ENCODE data around the gene ATP5F1D.
A peak's percentile ranks its signal among the peaks of the same experiment; 100 is the strongest.

Gene ATP5F1D

GRCh38 chr19:1220976-1221903 lies 20.3 kb upstream of the ATP5F1D start:
- DNase-seq (ENCODE audit: low spot score) (no peak), FAIRE-seq (no peak)

- DNase-seq (ENCODE audit: low spot score) (no peak), FAIRE-seq (no peak)
Measured at GRCh38 chr19:1221904-1222255, 19.7 kb upstream of the ATP5F1D start.

GRCh38 chr19:1222394-1222793 lies 19.2 kb upstream of the ATP5F1D start:
- no peak for FAIRE-seq
- no peak for DNase-seq (ENCODE audit: low spot score)

DNA sequence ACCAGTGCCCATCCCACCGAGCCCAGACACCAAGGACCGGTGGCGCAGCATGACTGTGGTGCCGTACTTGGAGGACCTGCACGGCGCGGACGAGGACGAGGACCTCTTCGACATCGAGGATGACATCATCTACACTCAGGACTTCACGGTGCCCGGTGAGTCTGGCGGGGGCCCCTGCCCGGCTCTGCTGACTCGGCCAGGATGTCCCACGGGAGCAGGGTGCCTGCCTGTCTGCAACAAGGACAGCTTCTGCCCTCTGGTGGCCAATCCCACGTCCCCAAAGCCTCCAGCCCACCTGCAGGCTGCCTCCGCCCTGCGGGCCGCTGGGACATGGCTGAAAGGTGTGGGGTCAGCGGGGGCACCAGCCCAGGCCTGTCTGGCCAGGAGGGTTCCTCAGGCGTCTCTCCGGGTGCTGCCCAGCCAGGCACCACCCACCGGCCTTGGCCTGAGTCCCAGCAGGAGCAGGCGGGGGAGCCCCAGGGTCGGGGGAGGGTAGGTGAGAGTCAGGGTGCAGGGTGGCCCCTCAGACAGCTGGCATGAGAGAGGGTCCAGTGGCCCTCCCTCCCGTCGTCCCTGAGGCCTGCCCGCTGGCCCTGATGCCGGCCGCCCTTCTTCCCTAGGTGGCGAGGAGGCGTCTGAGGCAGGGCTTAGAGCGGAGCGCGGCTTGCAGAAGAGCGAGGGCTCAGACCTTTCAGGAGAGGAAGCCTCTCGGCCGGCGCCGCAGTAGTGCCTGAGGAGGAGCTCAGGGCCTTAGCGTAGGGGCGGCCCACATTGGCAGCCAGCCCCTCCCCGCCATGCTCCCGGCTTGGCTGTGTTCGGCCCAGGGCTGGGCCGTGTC lies 18.3 kb upstream of the ATP5F1D start:
- no peak for FAIRE-seq
- DNase-seq (ENCODE audit: low spot score) = peak; percentile 34

- FAIRE-seq (no peak), DNase-seq (ENCODE audit: low spot score) (no peak)
Measured at GRCh38 chr19:1224047-1224825, 17.3 kb upstream of the ATP5F1D start.

- DNase-seq (ENCODE audit: low spot score) (no peak), FAIRE-seq (no peak)
Measured at GRCh38 chr19:1224847-1225246, 16.7 kb upstream of the ATP5F1D start.

DNA sequence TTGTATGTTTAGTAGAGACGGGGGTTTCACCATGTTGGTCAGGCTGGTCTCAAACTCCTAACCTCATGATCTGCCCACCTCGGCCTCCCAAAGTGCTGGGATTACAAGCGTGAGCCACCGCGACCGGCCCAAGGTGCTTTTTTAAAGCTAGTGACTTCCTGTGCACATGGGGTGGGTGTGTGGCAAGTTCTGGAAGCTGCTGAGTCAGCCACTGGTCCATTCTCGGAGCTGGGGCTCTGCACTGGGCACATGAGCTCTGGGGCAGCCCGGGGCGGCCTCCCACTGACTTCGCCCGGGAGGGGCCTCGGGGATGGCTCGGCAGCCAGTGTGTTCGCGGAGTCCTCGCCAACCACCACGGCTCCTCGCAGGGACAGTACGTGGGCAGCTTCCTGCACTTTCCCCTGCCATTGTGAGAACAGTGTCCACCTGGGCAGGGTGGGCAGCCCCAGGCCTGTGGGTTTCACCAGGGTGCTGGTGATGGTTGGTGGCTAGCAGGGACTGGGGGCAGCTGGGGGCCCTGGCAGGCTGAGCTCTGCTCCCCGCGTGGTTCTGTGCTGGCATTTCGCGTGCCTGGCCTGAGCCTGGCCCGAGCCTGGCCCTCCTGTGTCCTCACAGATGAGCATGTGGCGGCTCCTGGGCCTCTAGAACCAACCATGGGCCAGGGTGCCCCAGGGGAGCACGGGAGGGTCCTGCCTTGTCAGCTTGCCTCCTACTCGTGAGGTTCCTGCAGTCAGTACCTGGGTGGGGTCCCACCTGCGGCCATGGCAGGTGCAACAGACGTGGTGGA lies 15.9 kb upstream of the ATP5F1D start:
- DNase-seq (ENCODE audit: low spot score) (no peak), FAIRE-seq (no peak)

DNA sequence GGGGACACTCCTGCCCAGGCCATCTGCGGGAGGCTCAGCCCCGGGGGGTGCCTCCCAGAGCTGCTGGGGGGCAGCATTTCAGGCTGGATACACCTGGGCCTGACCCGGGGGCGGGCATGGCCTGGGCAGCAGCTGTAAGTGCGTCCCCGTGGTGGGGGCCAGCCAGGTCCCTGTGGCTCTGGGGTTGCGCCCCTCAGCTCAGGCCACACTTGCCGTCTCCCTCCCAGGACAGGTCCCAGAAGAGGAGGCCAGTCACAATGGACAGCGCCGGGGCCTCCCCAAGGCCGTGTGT lies 15.4 kb upstream of the ATP5F1D start:
- DNase-seq (ENCODE audit: low spot score) (no peak), FAIRE-seq (no peak)

DNA sequence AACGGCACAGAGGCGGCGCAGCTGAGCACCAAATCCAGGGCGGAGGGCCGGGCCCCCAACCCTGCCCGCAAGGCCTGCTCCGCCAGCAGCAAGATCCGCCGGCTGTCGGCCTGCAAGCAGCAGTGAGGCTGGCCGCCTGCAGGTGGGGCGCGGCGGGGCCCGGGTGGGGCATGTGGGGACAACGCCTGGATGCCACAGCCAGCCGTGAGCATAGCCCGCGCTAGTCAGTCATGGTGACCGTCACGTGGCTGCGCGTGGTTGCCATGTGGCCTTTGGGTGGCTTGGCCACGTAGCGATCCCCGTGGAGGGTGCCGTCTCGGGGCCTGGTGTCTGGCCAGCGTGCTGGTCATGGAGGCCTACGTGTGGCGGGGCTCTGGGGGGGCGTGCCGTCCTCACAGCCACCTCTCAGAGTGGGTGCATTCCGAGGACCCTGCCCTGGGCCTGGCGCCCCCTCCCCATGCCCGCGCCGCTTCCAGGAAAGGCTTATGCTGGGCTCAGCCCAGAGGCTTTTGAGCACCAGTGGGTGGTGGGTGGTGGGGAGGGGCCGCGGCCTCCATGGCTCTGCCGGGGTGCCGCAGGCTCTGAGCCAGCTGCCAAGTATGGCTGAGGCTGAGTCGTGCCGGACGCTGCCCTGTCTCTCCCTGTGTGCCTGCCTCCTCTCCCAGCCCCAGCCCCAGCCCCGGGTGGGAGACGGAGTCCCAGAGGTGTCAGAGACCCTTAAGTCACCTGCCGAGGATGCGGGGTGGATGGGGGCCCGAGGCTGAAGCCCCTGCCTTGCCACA lies 14.8 kb upstream of the ATP5F1D start:
- DNase-seq (ENCODE audit: low spot score) (no peak), FAIRE-seq (no peak)

GRCh38 chr19:1227304-1228054 lies 14.1 kb upstream of the ATP5F1D start:
- FAIRE-seq = no peak
- DNase-seq (ENCODE audit: low spot score) = no peak

GRCh38 chr19:1228161-1228957 lies 13.2 kb upstream of the ATP5F1D start:
- DNase-seq (ENCODE audit: low spot score) (no peak), FAIRE-seq (no peak)

DNA sequence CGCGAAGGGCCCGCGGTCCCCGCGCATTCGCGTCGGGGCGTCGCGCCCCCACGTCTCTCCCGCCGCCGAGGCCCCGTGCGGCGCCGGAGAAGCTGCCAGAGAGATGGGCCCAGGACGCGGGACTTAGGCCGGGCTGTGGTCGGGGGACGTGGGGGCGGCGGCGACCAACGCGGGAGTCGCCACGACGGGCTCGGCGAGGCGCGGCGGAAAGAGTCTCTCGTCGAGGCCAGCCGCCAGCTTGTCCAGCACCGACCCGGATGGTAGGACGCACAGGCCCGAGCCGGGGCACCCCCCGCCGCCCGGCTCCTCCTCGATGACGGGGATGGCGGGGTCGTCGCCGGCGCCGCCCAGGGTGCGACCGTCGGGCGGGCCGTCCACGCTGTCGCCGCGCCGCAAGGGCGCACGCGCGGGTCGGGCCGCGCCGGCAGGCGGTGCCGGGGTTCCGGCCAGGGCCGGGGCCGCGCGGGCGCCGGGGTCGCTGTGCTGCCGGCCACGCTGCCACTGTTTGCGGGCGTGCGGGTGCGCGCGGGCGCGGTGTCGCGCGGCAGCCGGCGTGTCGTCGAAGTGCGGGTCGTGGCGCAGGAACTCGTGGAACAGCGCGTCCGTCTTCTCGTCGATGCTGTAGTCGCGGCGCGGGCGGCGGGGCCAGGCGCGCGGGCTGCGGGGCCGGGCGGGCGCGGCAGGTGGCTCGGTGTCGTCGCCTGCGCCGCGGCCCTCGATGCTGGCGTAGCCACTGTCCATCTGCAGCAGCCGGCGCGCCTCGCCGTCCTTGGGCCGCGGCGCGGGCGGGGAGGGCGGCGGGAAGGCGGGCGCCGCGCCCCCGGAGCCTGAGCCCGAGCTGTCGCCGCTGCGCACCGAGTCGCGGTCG lies 12.3 kb upstream of the ATP5F1D start:
- no peak for DNase-seq (ENCODE audit: low spot score)
- no peak for FAIRE-seq

DNA sequence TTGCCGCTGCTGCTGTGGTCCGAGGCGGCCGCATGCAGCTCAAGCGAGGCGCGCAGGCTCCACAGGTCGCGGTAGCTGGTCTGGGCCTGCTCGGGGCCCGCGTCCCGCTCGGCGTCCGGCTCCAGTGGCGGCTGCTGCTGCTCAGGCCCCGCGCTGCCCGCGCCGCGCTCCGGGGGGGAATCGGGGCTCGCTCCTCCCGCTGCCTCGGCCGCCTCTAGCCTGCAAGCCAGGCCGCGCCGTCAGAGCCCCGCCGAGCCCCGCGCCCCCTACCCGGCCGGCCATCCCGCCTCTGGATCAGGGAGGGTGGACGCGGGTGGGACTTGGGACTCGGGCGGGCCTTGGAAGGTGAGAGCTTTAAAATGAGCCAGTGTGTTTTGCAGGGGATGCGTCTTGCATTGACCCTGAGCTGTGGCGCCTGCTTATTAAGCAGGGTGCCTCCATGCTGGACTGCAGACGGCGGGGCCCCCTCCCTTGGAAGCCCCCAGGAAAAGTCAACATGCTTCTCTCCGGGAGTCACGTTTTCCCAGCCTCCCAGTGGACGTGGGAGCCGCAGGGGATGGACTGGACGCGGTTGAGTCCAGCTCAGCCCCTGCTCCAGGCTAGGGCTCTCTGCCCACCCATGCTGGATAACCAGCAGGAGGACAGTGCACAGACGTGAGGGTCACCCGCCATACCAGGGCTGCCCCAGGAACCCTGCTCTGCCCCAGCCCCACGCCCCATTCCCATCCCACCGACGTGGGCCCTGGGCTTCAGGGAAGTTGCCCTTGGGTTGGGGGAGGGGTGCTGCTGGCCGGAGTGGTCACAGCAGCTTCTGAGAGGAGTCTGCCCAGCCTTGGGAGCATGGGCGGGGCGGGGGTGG lies 11.4 kb upstream of the ATP5F1D start:
- DNase-seq (ENCODE audit: low spot score) = no peak
- FAIRE-seq = no peak

DNA sequence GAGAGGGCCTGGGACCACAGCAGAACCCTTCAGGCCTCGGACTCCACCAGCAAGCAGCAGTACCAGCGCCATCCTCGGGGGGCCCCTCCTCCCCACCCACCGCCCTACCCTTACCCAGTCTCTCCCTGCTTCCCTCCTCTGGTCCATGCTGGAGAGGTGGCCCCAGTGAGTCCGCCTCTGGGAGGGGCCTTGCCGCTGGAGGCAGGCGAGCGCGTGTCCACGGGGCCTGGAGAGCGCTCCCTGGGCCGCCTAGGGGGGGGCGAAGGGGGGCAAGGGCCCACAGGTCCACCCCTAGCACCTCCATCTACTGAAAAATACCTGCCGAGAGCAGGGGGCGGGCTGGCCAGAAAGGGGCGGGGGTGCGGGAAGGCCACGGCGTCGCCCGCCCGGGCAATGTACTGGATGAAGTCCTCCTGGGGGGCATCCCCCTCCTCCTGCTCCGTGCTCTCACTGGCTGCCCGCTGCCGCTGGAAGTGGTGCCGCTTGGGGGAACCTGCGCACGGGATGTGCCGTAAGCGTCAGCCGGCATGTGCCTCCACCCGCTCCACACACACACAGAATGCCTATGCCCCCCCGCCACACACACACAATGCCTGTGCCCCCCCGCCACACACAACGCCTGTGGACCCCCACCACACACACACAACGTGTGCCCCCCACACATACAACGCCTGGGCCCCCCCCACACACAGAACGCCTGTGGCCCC lies 10.6 kb upstream of the ATP5F1D start:
- no peak for DNase-seq (ENCODE audit: low spot score)
- no peak for FAIRE-seq

- no peak for DNase-seq (ENCODE audit: low spot score)
- no peak for FAIRE-seq
Measured at GRCh38 chr19:1231729-1232637, 9.6 kb upstream of the ATP5F1D start.
